Skeletal muscle cell (primary cell): ENCODE measurements around the gene CCN2.
A peak's percentile ranks its signal among the peaks of the same experiment; 100 is the strongest.

Experiments used
- DNase-seq: peaks from one replicate; pipeline ENCODE4 v3.0.0-alpha.2; 2010; ENCODE audit warnings: low read depth
- H3K4me3 ChIP-seq: 2 replicates; pipeline ENCODE4 v1.5.1; 2011; ENCODE audit warnings: low read depth, mild to moderate bottlenecking, control low read depth, low read length, moderate library complexity

Gene CCN2

DNA sequence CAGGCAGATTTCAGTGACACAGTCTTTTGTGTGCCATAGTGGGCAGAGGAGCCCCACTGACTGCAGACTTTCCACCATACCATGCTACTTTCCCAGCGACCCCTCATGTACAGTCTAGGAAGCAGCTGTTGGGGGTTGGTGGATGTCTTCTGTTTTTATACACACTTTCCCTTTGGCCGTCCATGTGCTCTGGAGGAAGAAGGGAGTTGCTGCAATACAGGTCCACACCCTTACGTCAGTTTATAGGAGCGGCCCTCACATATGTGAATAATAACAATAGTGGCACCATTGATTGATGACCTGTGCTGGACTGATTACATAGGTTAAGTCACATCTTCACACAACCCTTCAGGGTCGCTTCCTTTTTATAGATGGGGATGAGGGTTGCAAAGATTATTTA is 17.5 kb upstream of the CCN2 start:
- no peak overlapping the region for H3K4me3 ChIP-seq
- no peak for DNase-seq

DNA sequence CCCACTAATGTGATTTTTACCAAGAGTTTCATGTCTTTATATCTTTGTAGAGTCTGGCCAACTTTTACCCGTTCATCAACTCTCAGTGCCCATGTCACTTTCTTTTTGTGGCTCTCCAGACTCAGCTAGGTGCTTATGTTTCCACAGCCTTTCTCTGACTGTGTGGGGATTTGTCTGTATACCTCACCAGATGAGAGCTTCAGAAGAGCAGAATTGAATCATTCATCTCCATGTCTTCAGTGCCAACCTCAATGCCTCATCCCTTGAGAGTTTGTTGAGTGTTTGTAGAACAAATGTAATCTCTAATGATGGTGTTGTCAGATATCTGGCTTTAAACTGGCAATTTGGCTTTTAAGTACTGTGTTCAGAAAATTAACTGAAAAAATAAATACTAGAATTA is 16.8 kb upstream of the CCN2 start:
- H3K4me3 ChIP-seq: no peak overlapping the region
- DNase-seq: no peak

DNA sequence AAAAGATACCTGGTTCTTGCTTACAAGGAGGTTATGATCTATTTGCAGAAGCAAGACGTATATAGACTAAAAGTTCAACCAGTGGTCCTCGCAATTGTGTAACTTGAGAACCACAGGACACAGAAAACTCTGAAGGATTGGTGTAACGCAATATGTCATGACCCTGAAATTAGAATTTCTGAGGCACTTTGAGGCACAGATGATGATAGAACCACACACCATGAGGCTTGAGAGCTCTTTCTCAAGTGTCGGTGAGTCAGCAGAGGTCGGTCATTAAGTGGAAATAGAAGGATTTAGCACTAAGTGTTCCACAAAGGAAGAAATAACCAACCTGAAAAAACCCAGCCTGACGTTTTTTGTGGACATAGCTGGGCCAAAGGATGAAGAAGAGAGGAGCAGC is 15.3 kb upstream of the CCN2 start:
- H3K4me3 ChIP-seq: no peak overlapping the region
- DNase-seq: peak; percentile 92

DNA sequence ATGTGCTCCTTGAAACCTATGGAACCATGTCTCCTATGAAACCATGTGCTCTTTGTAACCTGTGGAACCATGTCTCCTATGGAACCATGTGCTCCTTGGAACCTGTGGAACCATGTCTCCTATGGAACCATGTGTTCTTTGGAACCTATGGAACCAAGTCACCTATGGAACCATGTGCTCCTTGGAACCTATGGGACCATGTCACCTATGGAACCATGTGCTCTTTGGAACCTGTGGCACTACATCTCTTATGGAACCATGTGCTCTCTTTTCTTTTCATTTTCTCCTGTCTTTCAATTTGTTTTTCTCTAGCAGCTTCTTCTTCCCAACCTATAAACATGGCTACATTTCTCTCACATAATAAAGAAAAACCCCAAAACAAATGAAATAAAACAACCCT is 11.9 kb upstream of the CCN2 start:
- DNase-seq: no peak
- no peak overlapping the region for H3K4me3 ChIP-seq

DNA sequence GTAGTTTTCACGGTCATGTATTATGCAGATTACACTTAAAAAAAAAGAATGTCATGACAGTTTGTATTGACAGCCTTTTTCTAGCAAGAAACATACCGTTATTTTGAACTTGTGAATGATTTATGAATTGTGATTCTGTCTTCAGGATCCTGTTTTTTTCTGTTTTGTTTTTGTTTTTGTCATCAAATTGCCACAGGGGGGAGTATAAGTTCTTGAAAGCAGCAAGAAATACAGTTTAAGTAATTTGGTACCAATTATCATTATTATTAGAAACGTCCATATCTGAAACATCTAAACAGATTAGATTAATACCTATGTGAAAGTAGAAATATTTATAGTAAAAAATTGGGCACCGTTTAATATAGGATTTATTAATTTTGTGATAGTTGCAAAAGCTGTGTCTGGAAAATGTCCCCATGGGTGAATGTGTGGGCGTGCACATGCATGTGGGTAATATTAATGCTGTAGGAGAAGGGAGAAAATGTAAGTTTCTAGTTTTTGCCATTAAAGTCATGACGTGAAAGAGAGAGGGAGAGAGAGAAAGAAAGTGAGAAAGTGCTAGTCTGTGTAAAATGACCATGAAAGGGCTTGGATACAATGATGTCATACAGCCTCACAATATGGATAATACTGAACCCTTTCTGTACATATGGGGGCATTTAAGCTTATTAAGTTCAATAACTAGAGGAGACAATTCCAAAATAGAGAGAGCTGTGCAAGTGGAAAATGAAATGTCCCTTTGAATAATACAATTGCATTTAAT is 9.4 kb upstream of the CCN2 start:
- DNase-seq: no peak
- H3K4me3 ChIP-seq: no peak overlapping the region

DNA sequence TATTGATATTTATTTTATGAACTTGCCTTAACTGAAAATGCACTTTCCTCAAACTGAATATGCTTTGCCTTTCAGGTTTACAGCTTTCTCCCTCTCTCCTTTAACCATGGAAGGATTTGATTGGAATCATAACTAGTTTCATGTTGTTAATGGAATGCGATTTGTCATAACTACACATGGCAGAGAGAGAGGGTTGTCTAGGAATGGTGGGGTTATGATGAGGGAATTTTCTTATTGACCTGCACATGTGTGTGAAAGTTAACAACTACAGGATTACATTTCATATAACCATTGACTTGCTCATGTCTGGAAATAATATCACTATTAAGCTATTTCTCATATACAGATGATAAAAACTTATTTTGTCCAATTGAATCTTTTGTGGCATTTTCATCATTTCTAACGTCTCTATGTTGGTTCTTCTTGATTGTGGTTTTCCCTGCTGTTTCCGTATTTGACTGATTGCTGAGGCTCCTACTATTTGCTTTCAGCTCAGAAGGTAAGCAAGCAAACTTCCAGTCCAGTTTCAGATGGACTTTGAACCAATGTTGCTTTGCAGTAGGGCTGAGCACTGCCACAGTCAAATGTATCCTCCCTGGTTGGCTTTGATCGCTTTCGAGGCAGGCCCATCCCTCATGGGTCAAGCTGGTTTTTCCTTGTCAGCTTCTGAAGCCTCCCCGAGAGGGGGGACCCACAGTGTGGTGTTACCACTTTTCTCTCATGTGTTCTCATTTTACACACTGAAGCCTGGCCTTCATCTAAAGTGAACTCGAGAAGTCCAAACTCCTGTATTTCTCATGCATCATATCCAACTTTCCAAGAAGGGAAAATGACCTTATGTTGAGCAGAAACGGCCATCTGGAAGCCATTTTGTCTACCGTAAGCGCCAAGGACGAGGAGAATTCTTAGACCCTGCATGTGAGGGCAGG is 7.6 kb upstream of the CCN2 start:
- DNase-seq: no peak
- H3K4me3 ChIP-seq: no peak overlapping the region

DNA sequence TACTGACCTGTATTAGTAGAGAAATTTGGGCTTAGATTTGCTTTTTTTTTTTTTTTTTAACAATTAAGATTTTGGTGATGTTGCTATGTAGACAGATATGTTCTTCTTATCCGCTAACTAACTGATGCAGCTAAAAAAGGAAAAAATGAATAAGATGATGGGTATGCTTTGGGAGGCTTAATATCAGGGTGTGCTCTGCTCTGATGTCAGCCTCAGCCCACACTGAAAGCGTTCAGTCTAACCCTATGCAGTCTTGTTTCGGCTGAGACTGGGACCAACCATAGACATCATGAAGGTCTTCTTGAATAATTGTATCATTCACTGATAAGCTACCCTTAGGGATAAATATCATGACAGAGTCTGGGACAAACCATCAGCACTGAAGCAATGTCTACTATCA is 6.9 kb upstream of the CCN2 start:
- no peak for DNase-seq
- no peak overlapping the region for H3K4me3 ChIP-seq

DNA sequence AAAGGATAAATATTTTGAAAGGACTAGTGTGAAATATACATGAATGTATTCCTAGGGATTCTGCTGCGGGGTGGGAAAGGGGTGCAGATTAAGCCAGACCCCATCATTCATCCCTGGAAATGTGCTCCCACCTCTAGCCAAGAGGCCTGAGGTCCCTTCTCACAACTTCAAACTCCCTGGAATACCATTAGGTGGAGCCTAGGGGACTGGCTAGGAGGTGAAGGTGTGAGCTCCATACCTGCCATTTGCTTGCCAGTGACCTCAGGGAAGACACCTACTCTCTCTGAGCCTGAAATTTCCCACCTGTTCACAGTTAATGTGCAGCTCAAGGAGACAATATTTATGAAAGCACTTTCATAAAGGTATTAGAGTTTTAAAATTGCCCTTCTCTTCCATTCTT is 4.7 kb upstream of the CCN2 start:
- DNase-seq: no peak
- no peak overlapping the region for H3K4me3 ChIP-seq

DNA sequence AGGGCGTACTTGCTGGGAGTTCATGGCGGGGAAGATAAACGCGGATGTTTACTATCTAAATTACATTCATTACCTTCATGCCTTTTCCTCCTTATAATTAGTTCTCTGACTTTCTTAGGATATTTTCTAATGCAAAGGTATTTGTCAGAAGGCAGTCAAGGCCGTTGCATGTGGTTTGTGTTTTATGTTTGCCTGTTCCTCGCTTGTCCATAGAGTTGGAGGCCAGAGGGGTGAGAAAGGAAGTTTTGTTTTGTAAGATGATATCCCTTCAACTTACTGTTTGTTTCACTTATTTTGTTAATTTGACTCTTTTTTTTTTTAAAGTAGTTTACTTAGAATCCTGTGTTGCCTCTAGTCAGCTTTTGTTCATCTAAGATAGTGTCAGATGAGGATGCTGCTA is 4.0 kb upstream of the CCN2 start:
- H3K4me3 ChIP-seq: no peak overlapping the region
- no peak for DNase-seq

DNA sequence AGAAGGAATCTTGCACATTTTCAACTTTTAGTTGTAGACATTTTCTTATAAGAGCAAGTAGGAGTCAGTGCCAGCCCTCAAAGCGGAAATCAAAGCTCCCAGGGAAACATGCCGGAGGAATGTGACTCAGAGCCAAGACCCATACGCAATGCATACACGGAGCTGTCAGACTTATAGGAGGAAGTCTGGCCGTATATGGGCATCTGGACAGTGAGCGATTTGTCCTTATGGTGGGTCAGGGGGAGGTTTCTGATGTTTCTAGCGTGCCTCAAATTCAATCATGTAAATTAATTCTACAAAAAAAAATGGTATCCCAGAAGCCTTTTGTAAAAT is 3.6 kb upstream of the CCN2 start:
- DNase-seq: peak; percentile 97

DNA sequence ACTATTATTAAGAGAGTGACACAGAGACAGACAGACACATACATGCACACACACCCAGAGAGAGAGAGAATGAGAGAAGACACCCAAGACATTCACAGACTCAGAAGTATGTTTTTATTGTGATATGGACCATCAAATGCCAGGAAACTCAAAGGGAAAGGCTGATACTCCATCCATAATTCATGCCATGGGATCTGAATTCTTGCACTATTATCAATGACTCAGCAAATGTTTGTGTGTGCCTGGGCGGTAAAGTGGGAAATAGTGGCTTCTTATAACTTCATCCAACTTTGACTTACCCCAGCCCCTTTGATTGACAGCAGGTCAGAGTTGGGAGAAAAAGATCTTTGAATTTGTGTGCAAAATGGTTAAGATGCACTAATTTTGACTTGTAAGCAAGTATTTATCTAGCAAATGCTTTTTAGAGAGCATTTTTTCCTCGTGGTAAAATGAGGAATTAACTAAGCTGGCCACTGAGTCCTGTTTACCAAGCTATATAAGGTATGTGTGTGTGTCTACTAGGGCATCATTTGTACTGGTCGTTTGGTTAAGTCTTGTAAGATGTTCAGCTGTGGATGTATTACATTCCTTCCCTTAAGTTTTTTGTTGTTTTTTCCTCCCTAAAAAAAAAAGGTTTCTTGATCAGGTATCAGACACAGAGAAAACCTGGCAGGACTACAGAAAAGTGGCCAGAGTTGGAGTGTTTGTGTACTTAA is 3.0 kb upstream of the CCN2 start:
- DNase-seq: no peak

More for the DNA sequence above, 3.6 kb upstream of the CCN2 start:
- H3K4me3 ChIP-seq: no peak overlapping the region

DNA sequence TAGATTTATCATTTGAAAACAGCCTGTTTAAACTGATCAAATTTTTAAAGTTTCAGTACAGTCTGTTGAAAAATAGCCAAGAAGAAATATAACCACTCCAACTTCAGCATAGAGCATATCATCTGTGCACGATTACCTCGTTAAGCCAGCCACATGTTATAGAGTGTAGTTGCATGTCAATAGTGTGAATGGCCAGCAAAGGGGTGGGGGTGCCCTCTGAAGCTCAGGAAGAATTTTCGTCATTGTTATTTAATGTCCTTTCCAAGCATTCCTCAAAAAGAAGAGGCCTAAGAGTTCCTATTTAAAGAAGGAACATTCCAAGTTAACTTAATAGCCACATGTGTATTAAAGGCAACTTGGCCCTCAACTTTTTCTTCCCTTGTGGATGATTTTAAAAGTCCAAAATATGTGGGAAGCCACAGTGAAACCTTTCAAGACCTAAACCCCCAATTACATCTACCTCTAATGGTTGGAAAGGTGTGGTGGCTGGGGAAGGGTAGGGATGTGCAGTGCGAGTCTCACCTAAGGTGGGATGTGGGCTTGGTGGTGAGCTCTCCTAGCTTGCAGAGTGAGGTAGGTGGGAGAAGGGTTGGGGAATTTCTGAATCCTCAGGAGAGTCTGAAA is 1.8 kb upstream of the CCN2 start:
- no peak overlapping the region for H3K4me3 ChIP-seq
- DNase-seq: no peak

More for the DNA sequence above, 3.0 kb upstream of the CCN2 start:
- H3K4me3 ChIP-seq: no peak overlapping the region

DNA sequence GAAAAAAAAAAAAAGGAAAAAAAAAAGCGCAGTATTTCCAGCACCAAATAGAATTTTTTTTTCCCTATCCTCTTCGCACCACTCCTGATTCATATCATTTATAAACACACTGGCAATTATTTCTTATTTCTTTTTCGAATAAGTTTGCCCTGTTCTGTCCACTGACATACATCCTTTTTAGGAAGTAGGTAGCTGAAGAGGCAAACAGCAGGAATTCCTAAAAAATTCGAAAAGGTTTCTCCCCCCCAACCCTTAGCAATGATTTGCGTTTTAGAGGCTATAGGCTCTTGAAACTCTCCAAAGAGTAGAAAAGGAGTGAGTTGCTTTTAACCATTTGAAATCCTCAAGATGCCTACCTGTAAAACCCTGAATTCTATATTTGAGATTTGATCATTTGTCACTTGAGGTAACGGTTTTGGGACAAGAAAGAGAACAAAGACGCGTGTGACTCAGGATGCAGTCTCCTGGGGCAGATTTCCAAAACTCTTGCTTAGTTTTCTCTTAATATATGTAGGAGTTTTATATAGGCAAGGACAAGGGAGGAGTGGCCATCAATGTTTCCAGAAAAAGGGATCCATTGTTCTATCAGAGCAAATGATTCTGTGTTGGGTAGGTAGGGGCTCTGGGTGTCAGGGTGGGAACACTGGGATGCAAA is 531 bp upstream of the CCN2 start:
- H3K4me3 ChIP-seq: peak overlapping the region; percentile 68
- no peak for DNase-seq

DNA sequence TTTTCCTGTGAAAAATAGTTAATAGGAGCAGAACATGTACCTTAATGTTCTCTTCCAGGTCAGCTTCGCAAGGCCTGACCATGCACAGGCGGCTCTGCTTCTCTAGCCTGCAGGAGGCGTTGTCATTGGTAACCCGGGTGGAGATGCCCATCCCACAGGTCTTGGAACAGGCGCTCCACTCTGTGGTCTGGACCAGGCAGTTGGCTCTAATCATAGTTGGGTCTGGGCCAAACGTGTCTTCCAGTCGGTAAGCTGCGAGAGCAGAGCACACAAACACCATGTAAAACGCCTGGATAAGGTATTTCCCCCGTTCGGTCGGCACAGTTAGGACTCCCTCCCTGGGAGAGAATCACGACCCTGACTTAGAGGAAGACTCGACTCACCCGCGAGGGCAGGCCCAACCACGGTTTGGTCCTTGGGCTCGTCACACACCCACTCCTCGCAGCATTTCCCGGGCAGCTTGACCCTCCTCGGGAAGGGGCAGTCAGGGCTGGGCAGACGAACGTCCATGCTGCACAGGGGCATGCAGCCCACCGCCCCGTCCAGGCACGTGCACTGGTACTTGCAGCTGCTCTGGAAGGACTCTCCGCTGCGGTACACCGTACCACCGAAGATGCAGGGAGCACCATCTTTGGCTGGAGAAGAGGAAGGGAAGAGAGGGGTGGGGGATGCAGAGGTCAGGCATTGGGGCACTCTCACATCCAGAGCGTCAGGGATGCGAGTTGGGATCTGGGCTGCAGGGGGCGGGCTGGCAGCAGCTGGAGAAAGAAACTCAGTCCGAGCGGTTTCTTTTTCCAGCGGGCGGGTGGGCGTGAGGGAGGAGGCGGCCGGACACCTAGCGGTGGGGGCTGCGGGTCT is 1.0 kb downstream of the CCN2 start:
- peak; percentile 73 for DNase-seq
- peak overlapping the region; percentile 68 for H3K4me3 ChIP-seq

DNA sequence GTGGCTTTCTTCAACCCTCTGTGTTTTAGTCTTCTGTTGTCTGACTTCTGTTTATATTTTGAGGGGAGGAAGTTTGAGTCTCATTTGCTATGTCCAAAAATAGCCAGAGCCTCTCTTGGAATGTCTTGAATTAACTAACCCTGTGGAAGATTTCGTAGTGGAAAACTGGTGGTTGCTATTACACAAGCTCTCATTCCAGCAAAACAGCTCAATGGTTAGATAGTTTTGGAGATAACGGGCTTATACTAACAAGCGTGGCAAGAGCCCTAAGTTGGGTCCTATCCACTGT is 1.6 kb downstream of the CCN2 start:
- no peak for DNase-seq
- H3K4me3 ChIP-seq: peak overlapping the region; percentile 68

DNA sequence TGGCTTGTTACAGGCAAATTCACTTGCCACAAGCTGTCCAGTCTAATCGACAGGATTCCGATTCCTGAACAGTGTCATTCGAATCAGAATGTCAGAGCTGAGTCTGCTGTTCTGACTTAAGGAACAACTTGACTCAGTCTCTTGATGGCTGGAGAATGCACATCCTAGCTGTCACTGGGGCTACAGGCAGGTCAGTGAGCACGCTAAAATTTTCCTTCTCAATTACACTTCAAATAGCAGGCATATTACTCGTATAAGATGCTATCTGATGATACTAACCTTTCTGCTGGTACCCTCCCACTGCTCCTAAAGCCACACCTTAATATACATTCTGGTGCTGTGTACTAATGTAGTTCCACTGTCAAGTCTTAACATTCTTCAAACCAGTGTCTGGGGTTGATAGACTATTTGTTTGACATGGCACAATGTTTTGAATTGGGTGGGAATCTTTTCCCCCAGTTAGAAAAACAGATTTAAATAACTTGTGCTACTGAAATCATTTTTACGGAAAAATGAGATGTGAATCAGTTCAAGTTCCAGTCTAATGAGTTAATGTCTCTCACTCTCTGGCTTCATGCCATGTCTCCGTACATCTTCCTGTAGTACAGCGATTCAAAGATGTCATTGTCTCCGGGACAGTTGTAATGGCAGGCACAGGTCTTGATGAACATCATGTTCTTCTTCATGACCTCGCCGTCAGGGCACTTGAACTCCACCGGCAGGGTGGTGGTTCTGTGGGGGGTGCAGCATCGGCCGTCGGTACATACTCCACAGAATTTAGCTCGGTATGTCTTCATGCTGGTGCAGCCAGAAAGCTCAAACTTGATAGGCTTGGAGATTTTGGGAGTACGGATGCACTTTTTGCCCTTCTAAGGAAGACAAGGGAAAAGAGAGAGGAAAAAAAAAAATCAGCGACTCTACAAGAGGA is 2.2 kb downstream of the CCN2 start:
- DNase-seq: no peak
- peak overlapping the region; percentile 68 for H3K4me3 ChIP-seq

DNA sequence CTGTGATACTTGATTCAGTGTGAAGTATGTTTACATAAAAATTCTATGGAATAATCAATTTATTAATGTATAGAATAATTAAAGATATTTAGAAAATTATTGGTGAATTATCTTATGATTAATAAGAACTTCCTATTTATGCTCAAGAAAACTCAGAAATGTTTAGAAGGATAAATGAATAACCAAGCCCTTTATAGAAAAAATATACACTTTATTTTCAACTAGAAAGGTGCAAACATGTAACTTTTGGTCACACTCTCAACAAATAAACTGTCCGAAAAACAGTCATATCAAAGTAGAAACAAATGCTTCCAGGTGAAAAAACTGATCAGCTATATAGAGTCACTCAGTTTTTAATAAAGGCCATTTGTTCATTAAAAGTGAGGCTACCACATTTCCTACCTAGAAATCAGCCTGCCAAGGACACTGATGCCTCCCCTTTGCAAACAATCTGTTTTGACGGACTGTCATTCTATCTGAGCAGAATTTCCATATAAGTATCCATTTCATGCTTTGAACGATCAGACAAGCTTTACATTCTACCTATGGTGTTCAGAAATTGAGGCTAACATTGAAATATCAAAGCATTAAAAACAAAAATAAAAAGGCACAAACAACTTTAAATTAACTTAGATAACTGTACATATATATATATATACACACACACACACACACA is 3.0 kb downstream of the CCN2 start:
- H3K4me3 ChIP-seq: peak overlapping the region; percentile 68

More for the DNA sequence above, 3.0 kb downstream of the CCN2 start:
- DNase-seq: no peak
